K562 (cell line): Measurements from ENCODE around the gene FZD4. TPM values are rescaled to one million over a fixed set of nuclear protein-coding genes. Genes with fewer than 3 reads are reported as not detected.
A peak's percentile ranks its signal among the peaks of the same experiment; 100 is the strongest.

Experiments
- ATAC-seq: fragments of 200-7000 bp; cut with Tn5 transposase; 3 replicates; pipeline ENCODE4 v1.9.1; 2020; ENCODE audit warnings: moderate library complexity
- BruUV-seq: library from RNA; stranded (reverse); fragments of 400-500 nt; replicated peaks from 2 replicates; lab custom pipeline; 2021; lab: Mats Ljungman, UMichigan
- CTCF ChIA-PET: fragments of 300-600 bp; formaldehyde crosslinking; extraction: SDS; loops from one replicate; lab custom pipeline; 2021; ENCODE audit warnings: low intra/inter-chr PET ratio; lab: Yijun Ruan, JAX
- POLR2A ChIA-PET: fragments of 300-600, 350-650 bp; sonication (Branson Sonifier 250); formaldehyde crosslinking; extraction: SDS; loops from one replicate; lab custom pipeline; 2021; ENCODE audit warnings: antibody characterized with exemption, inconsistent platforms; lab: Yijun Ruan, JAX
- DNase-seq, 4 experiments: peaks; one replicate each; pipeline versions ENCODE4 v3.0.0 to v3.0.0-alpha.2; 2011 to 2018; ENCODE audit warnings: low spot score in 3 of 4, mixed read lengths in 3 of 4; ENCODE audit errors: extremely low read depth in 1 of 4
- FAIRE-seq: peaks from 2 replicates; lab custom pipeline; 2011; peaks lifted over from hg19 to GRCh38; lab: Jason Lieb, UNC
- H2AFZ ChIP-seq: 2 replicates; pipeline ENCODE4 v1.6.0; 2011; ENCODE audit warnings: low read depth, low read length, control low read depth, inconsistent platforms
- H3K27ac ChIP-seq: fragments of 200-600 bp; 3 replicates; pipeline ENCODE4 v1.8.0; 2011; ENCODE audit warnings: low read depth, mild to moderate bottlenecking, control low read depth, inconsistent platforms, low read length, moderate library complexity, mixed read lengths; ENCODE audit errors: extremely low read depth
- H3K27me3 ChIP-seq, 2 experiments: fragments of 300-600 bp in 1 of 2; 2 replicates in 1 of 2; 3 replicates in 1 of 2; pipeline versions ENCODE4 v1.6.0 to v1.8.0; 2011; ENCODE audit warnings: inconsistent platforms in 2 of 2, low read length in 2 of 2, mild to moderate bottlenecking in 1 of 2, mixed read lengths in 1 of 2, moderate library complexity in 1 of 2; ENCODE audit not compliant: control insufficient read depth in 2 of 2, insufficient read depth in 2 of 2
- H3K36me3 ChIP-seq: fragments of 300-600 bp; 3 replicates; pipeline ENCODE4 v1.8.0; 2011; ENCODE audit warnings: mild to moderate bottlenecking, low read length, inconsistent platforms; ENCODE audit not compliant: control insufficient read depth, insufficient read depth
- H3K4me1 ChIP-seq, 2 experiments: fragments of 200-600 bp in 1 of 2; replicated peaks in 1 of 2; 2 replicates in 1 of 2; 3 replicates in 1 of 2; pipeline versions ENCODE4 v1.5.1 to v1.8.0; 2011; ENCODE audit warnings: inconsistent platforms in 2 of 2, low read length in 2 of 2, mild to moderate bottlenecking in 1 of 2, mixed read lengths in 1 of 2, moderate library complexity in 1 of 2; ENCODE audit not compliant: control insufficient read depth in 2 of 2, insufficient read depth in 2 of 2
- H3K4me2 ChIP-seq: 2 replicates; pipeline ENCODE4 v1.6.1; 2011; ENCODE audit warnings: low read length, control low read depth, inconsistent platforms, mixed read lengths; ENCODE audit not compliant: insufficient read depth
- H3K4me3 ChIP-seq: fragments of 200-600 bp; sonication (generic), shearing (Covaris generic); 2 replicates; pipeline ENCODE4 v1.5.1; 2016; ENCODE audit warnings: control low read depth, inconsistent platforms
- H3K79me2 ChIP-seq: fragments of 200-600 bp; 3 replicates; pipeline ENCODE4 v1.8.0; 2011; ENCODE audit warnings: low read length, inconsistent platforms; ENCODE audit not compliant: control insufficient read depth, insufficient read depth
- H3K9ac ChIP-seq, 2 experiments: 2 replicates each; pipeline versions ENCODE4 v1.6.0 to v1.6.1; 2011; ENCODE audit warnings: low read depth in 2 of 2, low read length in 2 of 2, control low read depth in 1 of 2, inconsistent platforms in 1 of 2, mild to moderate bottlenecking in 1 of 2, mixed read lengths in 1 of 2; ENCODE audit not compliant: insufficient read depth in 1 of 2
- H3K9me1 ChIP-seq: one replicate; pipeline ENCODE4 v1.6.0; 2011; ENCODE audit warnings: inconsistent platforms, mild to moderate bottlenecking, low read length, moderate library complexity; ENCODE audit not compliant: control insufficient read depth, insufficient read depth
- H3K9me3 ChIP-seq: replicated peaks from 2 replicates; pipeline ENCODE4 v1.5.1; 2011; ENCODE audit warnings: low read depth, low read length, inconsistent platforms; ENCODE audit not compliant: control insufficient read depth, insufficient read depth
- H4K20me1 ChIP-seq: replicated peaks from 2 replicates; pipeline ENCODE4 v1.6.1; 2011; ENCODE audit warnings: low read length, inconsistent platforms, mixed read lengths; ENCODE audit not compliant: control insufficient read depth, insufficient read depth
- CHD4 ChIP-seq: fragments of 200-600 bp; sonication (generic); IDR thresholded peaks from 3 replicates; pipeline ENCODE4 v1.6.1; 2012; ENCODE audit warnings: low read depth, mild to moderate bottlenecking, mixed read lengths, low read length, inconsistent platforms; ENCODE audit not compliant: insufficient read depth, insufficient replicate concordance, poor library complexity, severe bottlenecking
- CTBP1 ChIP-seq: fragments of 450-650 bp; IDR thresholded peaks from 2 replicates; pipeline ENCODE4 v1.6.1; 2016; ENCODE audit warnings: borderline replicate concordance
- MYC ChIP-seq, 2 experiments: fragments of 250-450 bp in 1 of 2; sonication (Bioruptor Pico) in 1 of 2; IDR thresholded peaks; 2 replicates each; pipeline versions ENCODE4 v1.5.1 to v1.6.1; 2012 to 2021; ENCODE audit warnings: low read depth in 2 of 2, borderline replicate concordance in 1 of 2, improper control_type of control experiment in 1 of 2, low read length in 1 of 2, mild to moderate bottlenecking in 1 of 2, moderate library complexity in 1 of 2
- in situ Hi-C: fragments of 300-500 bp; cut with MboI; formaldehyde crosslinking; loops from 4 replicates; pipeline ENCODE4 v1.15.0; 2018; ENCODE audit warnings: inconsistent platforms, mixed read lengths
- intact Hi-C: fragments of 100-400 bp; cut with micrococcal nuclease; formaldehyde crosslinking; loops from 2 replicates; pipeline ENCODE4 v1.14.2; 2022
- polyA plus RNA-seq, 8 experiments: library from polyadenylated mRNA; depleted of rRNA in 4 of 8; stranded (reverse) in 5 of 8; unstranded in 3 of 8; fragments of >200 nt; fragmentation: Nextera tagmentation in 2 of 8; fragmentation: Illumina TruSeq in 1 of 8; extraction: Ambion mirVana in 2 of 8; extraction: Trizol in 1 of 8; gene quantifications; 2 replicates each; pipeline versions ENCODE4 v1.2.1 to v1.2.3, GENCODE V29; 2011 to 2014; ENCODE audit warnings: inconsistent platforms in 1 of 8, missing spikeins in 1 of 8
- total RNA-seq, 7 experiments: library from RNA; depleted of rRNA in 6 of 7; stranded (reverse); fragments of >200 nt in 6 of 7; fragmentation: Illumina TruSeq in 2 of 7; extraction: Trizol in 2 of 7; gene quantifications; 2 replicates each; pipeline versions ENCODE4 v1.2.1 to v1.2.3, GENCODE V29; 2011 to 2021; ENCODE audit warnings: low replicate concordance in 1 of 7
- TF ChIP-seq, protein P1 (sequence below): fragments of 450-650 bp; IDR thresholded peaks from 2 replicates; pipeline ENCODE4 v1.6.1; 2016; ENCODE audit warnings: mild to moderate bottlenecking, moderate library complexity

The FZD4 gene
- total and polyA plus RNA-seq, 9 of the 15 experiments (the other 6 are each of a cell fraction or from before 2014, with no cell fraction given) = 1.2 to 7.9 (median 5.8) TPM

DNA sequence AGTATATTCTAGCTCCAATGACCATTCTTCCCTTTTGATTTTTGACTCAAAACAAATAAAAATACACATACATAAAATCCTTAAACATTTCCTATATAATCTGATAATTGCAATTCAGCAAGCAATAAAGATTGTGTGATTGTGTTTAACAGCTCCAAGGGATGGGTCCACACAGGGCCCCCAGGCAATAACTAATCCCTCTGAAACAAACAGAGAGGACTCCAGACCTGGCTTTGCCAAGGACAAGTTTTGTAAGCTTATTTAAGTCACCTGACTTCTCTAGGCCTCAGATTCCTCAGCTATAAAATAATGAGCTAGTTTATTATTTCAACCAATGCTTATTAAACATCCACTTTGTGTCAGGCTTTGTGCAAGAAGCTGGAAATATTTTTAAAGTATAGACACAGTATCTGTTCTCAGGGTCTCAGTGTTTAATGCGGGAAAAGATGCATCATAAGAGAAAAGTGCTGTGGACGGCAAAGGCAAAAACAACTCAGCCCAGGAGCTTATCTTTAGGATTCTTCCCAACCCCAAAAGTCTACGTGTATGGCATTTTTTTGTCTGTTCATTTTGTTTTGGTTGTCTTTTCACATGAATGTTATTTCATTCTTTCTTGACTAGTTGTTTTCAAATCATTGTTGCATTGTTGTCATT, 20.1 kb downstream of the FZD4 start (continued):
- TF ChIP-seq CHD4 = no peak

DNA sequence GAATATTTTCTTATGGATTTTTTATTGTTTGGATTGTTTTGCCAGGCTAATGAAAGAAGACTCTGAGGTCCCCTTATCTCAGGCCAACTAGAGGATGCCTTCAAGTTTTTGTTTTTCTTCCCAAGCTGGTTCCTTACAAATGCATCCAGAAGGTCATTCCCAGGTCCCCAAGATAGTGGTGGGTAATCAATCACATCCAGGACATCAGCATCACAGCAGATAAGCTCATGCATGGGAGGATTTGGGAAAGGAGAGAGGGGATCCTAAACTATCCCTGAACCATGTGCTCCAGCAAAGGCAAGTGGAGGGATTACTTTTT, 20.7 kb downstream of the FZD4 start:
- Histone ChIP-seq H3K27me3 (no peaks in the 10 kb centered on the region), H3K4me2 (no peak overlapping the region), H3K4me3 (no peak overlapping the region), H3K27ac (peak overlapping the region; percentile 33; the same call in 1 of the 3 replicates), H3K79me2 (peaks cover 14% of the 10 kb centered on the region; the same call in 1 of the 3 replicates), H4K20me1 (no peaks in the 10 kb centered on the region), H3K9me1 (no peaks in the 10 kb centered on the region), H3K9me3 (no peaks in the 10 kb centered on the region), H2AFZ (peak overlapping the region; percentile 58), H3K9ac (no peak overlapping the region), H3K4me1 (peaks cover 31 to 64% of the 10 kb centered on the region in 2 experiments), H3K36me3 (no peaks in the 10 kb centered on the region; the same call in 2 of the 3 replicates)
- FAIRE-seq (no peak), DNase-seq (no peak), ATAC-seq (no peak)
- POLR2A ChIA-PET = interaction anchor here (0.9 to 1.6 kb wide), 3 partner anchors 11 to 16 kb away, joined by 3 to 4 read pairs (median 4); no protein-coding TSS in a partner anchor
- CTCF ChIA-PET = no interaction called here
- BruUV-seq = no TSS peak
- intact Hi-C loops (no loop called here), in situ Hi-C loops (loop anchor here (10.0 kb wide), 1 partner anchor 490 kb away; no protein-coding TSS in a partner anchor)
- peak; percentile 34; the same call in 1 of the 2 replicates for TF ChIP-seq CTBP1
- TF ChIP-seq, protein P1, sequence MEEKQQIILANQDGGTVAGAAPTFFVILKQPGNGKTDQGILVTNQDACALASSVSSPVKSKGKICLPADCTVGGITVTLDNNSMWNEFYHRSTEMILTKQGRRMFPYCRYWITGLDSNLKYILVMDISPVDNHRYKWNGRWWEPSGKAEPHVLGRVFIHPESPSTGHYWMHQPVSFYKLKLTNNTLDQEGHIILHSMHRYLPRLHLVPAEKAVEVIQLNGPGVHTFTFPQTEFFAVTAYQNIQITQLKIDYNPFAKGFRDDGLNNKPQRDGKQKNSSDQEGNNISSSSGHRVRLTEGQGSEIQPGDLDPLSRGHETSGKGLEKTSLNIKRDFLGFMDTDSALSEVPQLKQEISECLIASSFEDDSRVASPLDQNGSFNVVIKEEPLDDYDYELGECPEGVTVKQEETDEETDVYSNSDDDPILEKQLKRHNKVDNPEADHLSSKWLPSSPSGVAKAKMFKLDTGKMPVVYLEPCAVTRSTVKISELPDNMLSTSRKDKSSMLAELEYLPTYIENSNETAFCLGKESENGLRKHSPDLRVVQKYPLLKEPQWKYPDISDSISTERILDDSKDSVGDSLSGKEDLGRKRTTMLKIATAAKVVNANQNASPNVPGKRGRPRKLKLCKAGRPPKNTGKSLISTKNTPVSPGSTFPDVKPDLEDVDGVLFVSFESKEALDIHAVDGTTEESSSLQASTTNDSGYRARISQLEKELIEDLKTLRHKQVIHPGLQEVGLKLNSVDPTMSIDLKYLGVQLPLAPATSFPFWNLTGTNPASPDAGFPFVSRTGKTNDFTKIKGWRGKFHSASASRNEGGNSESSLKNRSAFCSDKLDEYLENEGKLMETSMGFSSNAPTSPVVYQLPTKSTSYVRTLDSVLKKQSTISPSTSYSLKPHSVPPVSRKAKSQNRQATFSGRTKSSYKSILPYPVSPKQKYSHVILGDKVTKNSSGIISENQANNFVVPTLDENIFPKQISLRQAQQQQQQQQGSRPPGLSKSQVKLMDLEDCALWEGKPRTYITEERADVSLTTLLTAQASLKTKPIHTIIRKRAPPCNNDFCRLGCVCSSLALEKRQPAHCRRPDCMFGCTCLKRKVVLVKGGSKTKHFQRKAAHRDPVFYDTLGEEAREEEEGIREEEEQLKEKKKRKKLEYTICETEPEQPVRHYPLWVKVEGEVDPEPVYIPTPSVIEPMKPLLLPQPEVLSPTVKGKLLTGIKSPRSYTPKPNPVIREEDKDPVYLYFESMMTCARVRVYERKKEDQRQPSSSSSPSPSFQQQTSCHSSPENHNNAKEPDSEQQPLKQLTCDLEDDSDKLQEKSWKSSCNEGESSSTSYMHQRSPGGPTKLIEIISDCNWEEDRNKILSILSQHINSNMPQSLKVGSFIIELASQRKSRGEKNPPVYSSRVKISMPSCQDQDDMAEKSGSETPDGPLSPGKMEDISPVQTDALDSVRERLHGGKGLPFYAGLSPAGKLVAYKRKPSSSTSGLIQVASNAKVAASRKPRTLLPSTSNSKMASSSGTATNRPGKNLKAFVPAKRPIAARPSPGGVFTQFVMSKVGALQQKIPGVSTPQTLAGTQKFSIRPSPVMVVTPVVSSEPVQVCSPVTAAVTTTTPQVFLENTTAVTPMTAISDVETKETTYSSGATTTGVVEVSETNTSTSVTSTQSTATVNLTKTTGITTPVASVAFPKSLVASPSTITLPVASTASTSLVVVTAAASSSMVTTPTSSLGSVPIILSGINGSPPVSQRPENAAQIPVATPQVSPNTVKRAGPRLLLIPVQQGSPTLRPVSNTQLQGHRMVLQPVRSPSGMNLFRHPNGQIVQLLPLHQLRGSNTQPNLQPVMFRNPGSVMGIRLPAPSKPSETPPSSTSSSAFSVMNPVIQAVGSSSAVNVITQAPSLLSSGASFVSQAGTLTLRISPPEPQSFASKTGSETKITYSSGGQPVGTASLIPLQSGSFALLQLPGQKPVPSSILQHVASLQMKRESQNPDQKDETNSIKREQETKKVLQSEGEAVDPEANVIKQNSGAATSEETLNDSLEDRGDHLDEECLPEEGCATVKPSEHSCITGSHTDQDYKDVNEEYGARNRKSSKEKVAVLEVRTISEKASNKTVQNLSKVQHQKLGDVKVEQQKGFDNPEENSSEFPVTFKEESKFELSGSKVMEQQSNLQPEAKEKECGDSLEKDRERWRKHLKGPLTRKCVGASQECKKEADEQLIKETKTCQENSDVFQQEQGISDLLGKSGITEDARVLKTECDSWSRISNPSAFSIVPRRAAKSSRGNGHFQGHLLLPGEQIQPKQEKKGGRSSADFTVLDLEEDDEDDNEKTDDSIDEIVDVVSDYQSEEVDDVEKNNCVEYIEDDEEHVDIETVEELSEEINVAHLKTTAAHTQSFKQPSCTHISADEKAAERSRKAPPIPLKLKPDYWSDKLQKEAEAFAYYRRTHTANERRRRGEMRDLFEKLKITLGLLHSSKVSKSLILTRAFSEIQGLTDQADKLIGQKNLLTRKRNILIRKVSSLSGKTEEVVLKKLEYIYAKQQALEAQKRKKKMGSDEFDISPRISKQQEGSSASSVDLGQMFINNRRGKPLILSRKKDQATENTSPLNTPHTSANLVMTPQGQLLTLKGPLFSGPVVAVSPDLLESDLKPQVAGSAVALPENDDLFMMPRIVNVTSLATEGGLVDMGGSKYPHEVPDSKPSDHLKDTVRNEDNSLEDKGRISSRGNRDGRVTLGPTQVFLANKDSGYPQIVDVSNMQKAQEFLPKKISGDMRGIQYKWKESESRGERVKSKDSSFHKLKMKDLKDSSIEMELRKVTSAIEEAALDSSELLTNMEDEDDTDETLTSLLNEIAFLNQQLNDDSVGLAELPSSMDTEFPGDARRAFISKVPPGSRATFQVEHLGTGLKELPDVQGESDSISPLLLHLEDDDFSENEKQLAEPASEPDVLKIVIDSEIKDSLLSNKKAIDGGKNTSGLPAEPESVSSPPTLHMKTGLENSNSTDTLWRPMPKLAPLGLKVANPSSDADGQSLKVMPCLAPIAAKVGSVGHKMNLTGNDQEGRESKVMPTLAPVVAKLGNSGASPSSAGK = 0 out of 2 replicates have a peak, but pooled peaks have one; percentile 27
- TF ChIP-seq MYC (IDR thresholded peaks at IDR 0.05; ENCODE audit: low read depth, low read length) = 0 out of 2 replicates have a peak, but pooled peaks have one; percentile 19
- TF ChIP-seq MYC (CRISPR knock-in tag; IDR thresholded peaks at IDR 0.05; ENCODE audit: borderline replicate concordance, low read depth) = no peak
